K562 (cell line): ENCODE results near the gene GRIP1. TPM values are rescaled to one million over a fixed set of nuclear protein-coding genes. Genes with fewer than 3 reads are reported as not detected.

Experiments used
- ATAC-seq: fragments of 200-7000 bp; cut with Tn5 transposase; 3 replicates; pipeline ENCODE4 v1.9.1; 2020; ENCODE audit warnings: moderate library complexity
- BruUV-seq: library from RNA; stranded (reverse); fragments of 400-500 nt; replicated peaks from 2 replicates; lab custom pipeline; 2021; lab: Mats Ljungman, UMichigan
- CTCF ChIA-PET: fragments of 300-600 bp; formaldehyde crosslinking; extraction: SDS; loops from one replicate; lab custom pipeline; 2021; ENCODE audit warnings: low intra/inter-chr PET ratio; lab: Yijun Ruan, JAX
- POLR2A ChIA-PET: fragments of 300-600, 350-650 bp; sonication (Branson Sonifier 250); formaldehyde crosslinking; extraction: SDS; loops from one replicate; lab custom pipeline; 2021; ENCODE audit warnings: antibody characterized with exemption, inconsistent platforms; lab: Yijun Ruan, JAX
- DNase-seq, 4 experiments: peaks; one replicate each; pipeline versions ENCODE4 v3.0.0 to v3.0.0-alpha.2; 2011 to 2018; ENCODE audit warnings: low spot score in 3 of 4, mixed read lengths in 3 of 4; ENCODE audit errors: extremely low read depth in 1 of 4
- FAIRE-seq: peaks from 2 replicates; lab custom pipeline; 2011; peaks lifted over from hg19 to GRCh38; lab: Jason Lieb, UNC
- H2AFZ ChIP-seq: 2 replicates; pipeline ENCODE4 v1.6.0; 2011; ENCODE audit warnings: low read depth, low read length, control low read depth, inconsistent platforms
- H3K27ac ChIP-seq: fragments of 200-600 bp; 3 replicates; pipeline ENCODE4 v1.8.0; 2011; ENCODE audit warnings: low read depth, mild to moderate bottlenecking, control low read depth, inconsistent platforms, low read length, moderate library complexity, mixed read lengths; ENCODE audit errors: extremely low read depth
- H3K27me3 ChIP-seq, 2 experiments: fragments of 300-600 bp in 1 of 2; 2 replicates in 1 of 2; 3 replicates in 1 of 2; pipeline versions ENCODE4 v1.6.0 to v1.8.0; 2011; ENCODE audit warnings: inconsistent platforms in 2 of 2, low read length in 2 of 2, mild to moderate bottlenecking in 1 of 2, mixed read lengths in 1 of 2, moderate library complexity in 1 of 2; ENCODE audit not compliant: control insufficient read depth in 2 of 2, insufficient read depth in 2 of 2
- H3K36me3 ChIP-seq: fragments of 300-600 bp; 3 replicates; pipeline ENCODE4 v1.8.0; 2011; ENCODE audit warnings: mild to moderate bottlenecking, low read length, inconsistent platforms; ENCODE audit not compliant: control insufficient read depth, insufficient read depth
- H3K4me1 ChIP-seq, 2 experiments: fragments of 200-600 bp in 1 of 2; replicated peaks in 1 of 2; 2 replicates in 1 of 2; 3 replicates in 1 of 2; pipeline versions ENCODE4 v1.5.1 to v1.8.0; 2011; ENCODE audit warnings: inconsistent platforms in 2 of 2, low read length in 2 of 2, mild to moderate bottlenecking in 1 of 2, mixed read lengths in 1 of 2, moderate library complexity in 1 of 2; ENCODE audit not compliant: control insufficient read depth in 2 of 2, insufficient read depth in 2 of 2
- H3K4me2 ChIP-seq: 2 replicates; pipeline ENCODE4 v1.6.1; 2011; ENCODE audit warnings: low read length, control low read depth, inconsistent platforms, mixed read lengths; ENCODE audit not compliant: insufficient read depth
- H3K4me3 ChIP-seq: fragments of 200-600 bp; sonication (generic), shearing (Covaris generic); 2 replicates; pipeline ENCODE4 v1.5.1; 2016; ENCODE audit warnings: control low read depth, inconsistent platforms
- H3K79me2 ChIP-seq: fragments of 200-600 bp; 3 replicates; pipeline ENCODE4 v1.8.0; 2011; ENCODE audit warnings: low read length, inconsistent platforms; ENCODE audit not compliant: control insufficient read depth, insufficient read depth
- H3K9ac ChIP-seq, 2 experiments: 2 replicates each; pipeline versions ENCODE4 v1.6.0 to v1.6.1; 2011; ENCODE audit warnings: low read depth in 2 of 2, low read length in 2 of 2, control low read depth in 1 of 2, inconsistent platforms in 1 of 2, mild to moderate bottlenecking in 1 of 2, mixed read lengths in 1 of 2; ENCODE audit not compliant: insufficient read depth in 1 of 2
- H3K9me1 ChIP-seq: one replicate; pipeline ENCODE4 v1.6.0; 2011; ENCODE audit warnings: inconsistent platforms, mild to moderate bottlenecking, low read length, moderate library complexity; ENCODE audit not compliant: control insufficient read depth, insufficient read depth
- H3K9me3 ChIP-seq: replicated peaks from 2 replicates; pipeline ENCODE4 v1.5.1; 2011; ENCODE audit warnings: low read depth, low read length, inconsistent platforms; ENCODE audit not compliant: control insufficient read depth, insufficient read depth
- H4K20me1 ChIP-seq: replicated peaks from 2 replicates; pipeline ENCODE4 v1.6.1; 2011; ENCODE audit warnings: low read length, inconsistent platforms, mixed read lengths; ENCODE audit not compliant: control insufficient read depth, insufficient read depth
- BRF1 ChIP-seq: IDR thresholded peaks from 3 replicates; pipeline ENCODE4 v1.6.1; 2011; ENCODE audit warnings: borderline replicate concordance, mild to moderate bottlenecking; ENCODE audit not compliant: insufficient read length; ENCODE audit errors: extremely low read depth
- KHSRP ChIP-seq: fragments of 450-650 bp; IDR thresholded peaks from 2 replicates; pipeline ENCODE4 v1.6.1; 2017
- MAFG ChIP-seq: fragments of 450-650 bp; conservative IDR thresholded peaks from 2 replicates; pipeline ENCODE4 v1.6.1; 2016; ENCODE audit warnings: missing genetic modification characterization, missing compliant biosample characterization
- MGA ChIP-seq: fragments of 450-650 bp; IDR thresholded peaks from 2 replicates; pipeline ENCODE4 v1.6.1; 2016; ENCODE audit warnings: mild to moderate bottlenecking, moderate library complexity
- NFIC ChIP-seq: fragments of 450-650 bp; IDR thresholded peaks from 2 replicates; pipeline ENCODE4 v1.6.1; 2017; ENCODE audit warnings: mild to moderate bottlenecking, inconsistent platforms
- PHF8 ChIP-seq: fragments of 200-600 bp; sonication (generic); IDR thresholded peaks from 2 replicates; pipeline ENCODE4 v1.6.1; 2012; ENCODE audit warnings: mixed run types, mild to moderate bottlenecking, inconsistent platforms, low read length, moderate library complexity, borderline replicate concordance
- POLR3G ChIP-seq: IDR thresholded peaks from 2 replicates; pipeline ENCODE4 v1.6.1; 2011; ENCODE audit not compliant: insufficient read length, insufficient replicate concordance; ENCODE audit errors: extremely low read depth
- RFX7 ChIP-seq: fragments of 250-450 bp; sonication (Bioruptor Pico); IDR thresholded peaks from 2 replicates; pipeline ENCODE4 v1.5.1; 2021; ENCODE audit warnings: mild to moderate bottlenecking
- TFAP4 ChIP-seq: sonication (generic); formaldehyde crosslinking; IDR thresholded peaks from 2 replicates; pipeline ENCODE4 v1.8.0; 2022; ENCODE audit warnings: missing genetic modification reagents, mild to moderate bottlenecking, moderate library complexity, borderline replicate concordance
- ZFP30 ChIP-seq: fragments of 250-450 bp; sonication (Bioruptor Pico); IDR thresholded peaks from 2 replicates; pipeline ENCODE4 v1.8.0; 2022; ENCODE audit warnings: moderate library complexity, mild to moderate bottlenecking, inconsistent platforms, borderline replicate concordance
- ZNF239 ChIP-seq: fragments of 250-450 bp; sonication (Bioruptor Pico); IDR thresholded peaks from 2 replicates; pipeline ENCODE4 v1.4.0; 2020; ENCODE audit warnings: mild to moderate bottlenecking
- ZNF253 ChIP-seq: fragments of 250-450 bp; sonication (Bioruptor Pico); conservative IDR thresholded peaks from 2 replicates; pipeline ENCODE4 v1.6.1; 2021; ENCODE audit warnings: mild to moderate bottlenecking
- whole genome bisulfite sequencing: fragments of 100-300 bp; shearing (Covaris generic); methylation state at CpG from one replicate; pipeline ENCODE4 v1.1.6; 2016; ENCODE audit warnings: low coverage, mixed read lengths; ENCODE audit not compliant: insufficient coverage; ENCODE audit errors: missing lambda C conversion rate; 5-methylcytosine and 5-hydroxymethylcytosine counted together
- in situ Hi-C: fragments of 300-500 bp; cut with MboI; formaldehyde crosslinking; loops from 4 replicates; pipeline ENCODE4 v1.15.0; 2018; ENCODE audit warnings: inconsistent platforms, mixed read lengths
- intact Hi-C: fragments of 100-400 bp; cut with micrococcal nuclease; formaldehyde crosslinking; loops from 2 replicates; pipeline ENCODE4 v1.14.2; 2022
- polyA plus RNA-seq, 8 experiments: library from polyadenylated mRNA; depleted of rRNA in 4 of 8; stranded (reverse) in 5 of 8; unstranded in 3 of 8; fragments of >200 nt; fragmentation: Nextera tagmentation in 2 of 8; fragmentation: Illumina TruSeq in 1 of 8; extraction: Ambion mirVana in 2 of 8; extraction: Trizol in 1 of 8; gene quantifications; 2 replicates each; pipeline versions ENCODE4 v1.2.1 to v1.2.3, GENCODE V29; 2011 to 2014; ENCODE audit warnings: inconsistent platforms in 1 of 8, missing spikeins in 1 of 8
- total RNA-seq, 7 experiments: library from RNA; depleted of rRNA in 6 of 7; stranded (reverse); fragments of >200 nt in 6 of 7; fragmentation: Illumina TruSeq in 2 of 7; extraction: Trizol in 2 of 7; gene quantifications; 2 replicates each; pipeline versions ENCODE4 v1.2.1 to v1.2.3, GENCODE V29; 2011 to 2021; ENCODE audit warnings: low replicate concordance in 1 of 7

GRIP1 gene
- total and polyA plus RNA-seq, 9 of the 15 experiments (the other 6 are each of a cell fraction or from before 2014, with no cell fraction given) = 0.28 to 1.2 (median 0.45) TPM

- TF ChIP-seq TFAP4 (CRISPR knock-in tag) = no peak
- TF ChIP-seq KHSRP = no peak
- TF ChIP-seq MAFG (tag) = no peak
- no peak for TF ChIP-seq POLR3G
- TF ChIP-seq NFIC = no peak
- no peak for TF ChIP-seq PHF8
- TF ChIP-seq ZNF253 (CRISPR knock-in tag) = no peak
- no peak for TF ChIP-seq ZFP30 (CRISPR knock-in tag)
- no peak for TF ChIP-seq RFX7 (CRISPR knock-in tag)
- no peak for TF ChIP-seq ZNF239 (CRISPR knock-in tag)
- no peak for TF ChIP-seq BRF1
- no peak for TF ChIP-seq MGA
- Histone ChIP-seq H3K4me2 (no peak overlapping the region), H3K27ac (no peak overlapping the region), H3K27me3 (no peaks in the 10 kb centered on the region), H2AFZ (no peak overlapping the region), H3K4me1 (no peaks in the 10 kb centered on the region), H3K4me3 (no peak overlapping the region), H3K79me2 (no peaks in the 10 kb centered on the region), H3K9me1 (no peaks in the 10 kb centered on the region), H4K20me1 (no peaks in the 10 kb centered on the region), H3K36me3 (no peaks in the 10 kb centered on the region), H3K9me3 (no peaks in the 10 kb centered on the region), H3K9ac (no peak overlapping the region)
- no peak for ATAC-seq
- DNase-seq = no peak
- CTCF ChIA-PET = no interaction called here
- WGBS = 0% methylated on average over 1 of the region's 1 CpG
- no peak for FAIRE-seq
- intact Hi-C loops (no loop called here), in situ Hi-C loops (no loop called here)
- POLR2A ChIA-PET = no interaction called here
- no TSS peak for BruUV-seq
Observed at GRCh38 chr12:66662729-66663128, 16.1 kb downstream of the GRIP1 start.
